Measurements from ENCODE around the gene FCER2.

FCER2 gene

GRCh38 chr19:7638802-7639465 is 63.0 kb downstream of the FCER2 start:
- TF ChIP-seq POLR2A (IDR thresholded peaks at IDR 0.05; ENCODE audit: low read depth, low read length), result no peak
- FAIRE-seq, result no peak

More at GRCh38 chr19:7638802-7639465, 63.0 kb downstream of the FCER2 start:
- no peak for DNase-seq (ENCODE audit: insufficient read length, low spot score)
